Hematopoietic multipotent progenitor cell treated with erythropoietin and hydrocortisone succinate and interleukin-3 and kit ligand, for 15 days (in vitro differentiated cells): Measurements from ENCODE around the gene IMPG1.

Experiments
- DNase-seq: peaks from one replicate; pipeline ENCODE4 v3.0.0-alpha.2; 2015; ENCODE audit warnings: low spot score

The IMPG1 gene

GRCh38 chr6:76072562-76072961, at the start of gene IMPG1:
TSS of gene IMPG1 (minus strand) at chr6:76072662. CDS start at chr6:76072488, 174 bp downstream.
- DNase-seq: no peak

- no peak for DNase-seq
These were observed 47.8 kb upstream of the IMPG1 start for GRCh38 chr6:76120302-76120701.

- no peak for DNase-seq
These were observed 819 bp upstream of the IMPG1 start for GRCh38 chr6:76073281-76073680.

- DNase-seq: no peak
These were observed 15.0 kb downstream of the IMPG1 start for GRCh38 chr6:76057469-76057868.

- DNase-seq: no peak
These were observed 20.1 kb downstream of the IMPG1 start for GRCh38 chr6:76052314-76052713.

GRCh38 chr6:76043690-76044089, 28.8 kb downstream of the IMPG1 start:
- no peak for DNase-seq

GRCh38 chr6:76035713-76036112, 36.7 kb downstream of the IMPG1 start:
- no peak for DNase-seq

GRCh38 chr6:76026101-76026500, 46.4 kb downstream of the IMPG1 start:
- no peak for DNase-seq

- no peak for DNase-seq
These were observed 57.6 kb downstream of the IMPG1 start for GRCh38 chr6:76014626-76015530.

GRCh38 chr6:76004202-76004601, 68.3 kb downstream of the IMPG1 start:
- no peak for DNase-seq

GRCh38 chr6:76003686-76004085, 68.8 kb downstream of the IMPG1 start:
- DNase-seq: no peak

- no peak for DNase-seq
These were observed 69.3 kb downstream of the IMPG1 start for GRCh38 chr6:76003113-76003512.

GRCh38 chr6:76000629-76001028, 71.8 kb downstream of the IMPG1 start:
- DNase-seq: no peak

GRCh38 chr6:75997696-75998095, 74.8 kb downstream of the IMPG1 start:
- DNase-seq: no peak

- no peak for DNase-seq
These were observed 79.0 kb downstream of the IMPG1 start for GRCh38 chr6:75993236-75994162.

- DNase-seq: no peak
These were observed 80.5 kb downstream of the IMPG1 start for GRCh38 chr6:75991941-75992340.

- DNase-seq: no peak
These were observed 85.5 kb downstream of the IMPG1 start for GRCh38 chr6:75986935-75987334.

GRCh38 chr6:75975904-75976303, 96.6 kb downstream of the IMPG1 start:
- no peak for DNase-seq

GRCh38 chr6:75970093-75970492, 102.4 kb downstream of the IMPG1 start:
- DNase-seq: no peak

- no peak for DNase-seq
These were observed 104.3 kb downstream of the IMPG1 start for GRCh38 chr6:75968143-75968542.

- no peak for DNase-seq
These were observed 108.9 kb downstream of the IMPG1 start for GRCh38 chr6:75963569-75963968.

- no peak for DNase-seq
These were observed 120.3 kb downstream of the IMPG1 start for GRCh38 chr6:75952128-75952527.

GRCh38 chr6:75947935-75948334, 124.5 kb downstream of the IMPG1 start:
- no peak for DNase-seq
